HG03039 (cell line): Measurements from ENCODE around the gene IL15RA.
"Not testable (repeated sequence)": the region's sequence is repeated elsewhere in the genome, so short reads cannot be mapped to it uniquely, and the experiment has no call there.

Experiments used
- ATAC-seq: cut with Tn5 transposase; IDR thresholded peaks from one replicate; pipeline ENCODE4 v1.9.1; 2021; ENCODE audit warnings: mild to moderate bottlenecking, moderate library complexity; ENCODE audit not compliant: unreplicated experiment

The IL15RA gene

GRCh38 chr10:6006991-6007390 lies 29.6 kb upstream of the IL15RA start:
- no peak for ATAC-seq

GRCh38 chr10:6006546-6006945 lies 29.2 kb upstream of the IL15RA start:
- no peak for ATAC-seq

- no peak for ATAC-seq
Measured at GRCh38 chr10:6005856-6006395, 28.6 kb upstream of the IL15RA start.

DNA sequence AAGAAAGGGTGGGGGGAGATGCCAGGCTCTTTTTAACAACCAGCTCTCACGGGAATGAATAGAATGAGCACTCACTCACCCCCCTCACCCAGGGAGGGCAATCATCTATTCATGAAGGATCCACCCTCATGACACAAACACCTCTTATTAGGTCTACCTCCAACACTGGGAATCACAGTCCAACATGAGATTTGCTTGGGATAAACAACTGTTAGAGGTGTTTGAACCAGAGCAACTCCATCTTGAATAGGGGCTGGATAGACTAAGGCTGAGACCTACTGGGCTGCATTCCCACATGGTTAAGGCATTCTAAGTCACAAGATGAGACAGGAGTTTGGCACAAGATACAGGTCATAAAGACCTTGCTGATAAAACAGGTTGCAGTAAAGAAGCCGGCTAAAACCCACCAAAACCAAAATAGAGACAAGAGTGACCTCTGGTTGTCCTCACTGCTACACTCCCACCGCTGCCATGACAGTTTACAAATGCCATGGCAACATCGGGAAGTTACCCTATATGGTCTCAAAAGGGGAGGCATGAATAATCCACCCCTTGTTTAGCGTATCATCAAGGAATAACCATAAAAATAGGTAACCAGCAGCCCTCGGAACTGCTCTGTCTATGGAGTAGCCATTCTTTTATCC lies 27.9 kb upstream of the IL15RA start:
- not testable (repeated sequence) for ATAC-seq

- no peak for ATAC-seq
Measured at GRCh38 chr10:6002809-6003510, 25.6 kb upstream of the IL15RA start.

- ATAC-seq: no peak
Measured at GRCh38 chr10:5999440-6000165, 22.3 kb upstream of the IL15RA start.

DNA sequence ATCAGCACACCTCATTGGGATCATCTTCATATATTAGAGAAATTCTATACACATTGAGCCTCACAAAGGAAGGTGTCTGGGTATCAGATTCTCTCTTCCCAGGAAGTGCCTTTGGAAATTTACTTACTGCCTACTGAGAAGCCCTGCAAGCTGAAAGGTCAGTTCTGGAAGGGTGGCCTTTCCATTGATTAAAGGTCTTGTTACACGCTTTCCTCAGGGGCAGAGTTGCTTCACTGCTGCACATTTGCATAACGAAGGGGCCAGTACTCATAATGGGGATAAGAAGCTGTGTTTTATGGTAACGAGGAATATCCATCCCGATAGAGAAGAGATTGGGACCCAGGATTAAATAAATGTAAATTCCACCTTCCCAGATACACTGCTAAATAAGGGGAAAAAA lies 19.4 kb upstream of the IL15RA start:
- ATAC-seq: no peak

- ATAC-seq: no peak
Measured at GRCh38 chr10:5992398-5992797, 15.1 kb upstream of the IL15RA start.

- no peak for ATAC-seq
Measured at GRCh38 chr10:5991708-5992107, 14.4 kb upstream of the IL15RA start.

- ATAC-seq: no peak
Measured at GRCh38 chr10:5989756-5990155, 12.4 kb upstream of the IL15RA start.

GRCh38 chr10:5988336-5988920 lies 11.1 kb upstream of the IL15RA start:
- ATAC-seq: no peak

DNA sequence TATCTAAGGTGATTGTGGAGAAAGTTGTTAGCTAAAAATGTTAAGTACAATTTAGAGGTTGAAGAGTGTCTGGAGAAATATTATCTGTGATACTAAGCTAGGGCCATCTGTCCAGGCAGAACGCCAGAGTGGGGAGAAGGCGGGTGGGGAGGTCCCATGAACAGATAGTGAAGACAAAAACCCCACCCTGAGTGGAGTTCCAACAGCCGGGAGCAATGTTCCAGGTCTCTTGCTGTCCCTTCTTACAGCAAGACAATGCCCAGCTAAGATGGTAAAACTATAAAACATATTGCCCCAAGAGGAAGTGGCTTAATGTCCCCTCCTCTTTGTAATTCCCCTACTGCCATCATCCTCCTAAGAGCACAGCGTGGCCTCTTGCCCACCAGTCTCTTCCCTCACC lies 10.4 kb upstream of the IL15RA start:
- no peak for ATAC-seq

DNA sequence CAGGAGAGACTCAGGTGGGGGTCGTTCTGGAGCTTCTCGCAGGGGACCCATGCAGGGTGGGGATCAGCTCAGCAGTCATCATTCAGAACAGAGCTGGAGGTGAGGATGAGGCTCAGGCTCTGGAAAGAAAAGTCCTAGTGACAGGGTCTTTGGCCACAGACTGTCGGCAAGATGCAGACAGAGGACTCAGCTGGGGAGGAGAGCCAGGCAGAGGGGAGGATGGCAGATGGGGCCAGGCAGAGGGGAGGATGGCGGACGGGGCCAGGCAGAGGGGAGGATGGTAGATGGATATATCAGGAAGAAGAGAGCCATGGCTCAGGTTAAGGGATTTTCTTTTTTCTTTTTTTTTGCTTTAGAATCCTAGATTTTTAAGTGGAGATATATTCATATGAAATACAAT lies 7.7 kb upstream of the IL15RA start:
- ATAC-seq: no peak

DNA sequence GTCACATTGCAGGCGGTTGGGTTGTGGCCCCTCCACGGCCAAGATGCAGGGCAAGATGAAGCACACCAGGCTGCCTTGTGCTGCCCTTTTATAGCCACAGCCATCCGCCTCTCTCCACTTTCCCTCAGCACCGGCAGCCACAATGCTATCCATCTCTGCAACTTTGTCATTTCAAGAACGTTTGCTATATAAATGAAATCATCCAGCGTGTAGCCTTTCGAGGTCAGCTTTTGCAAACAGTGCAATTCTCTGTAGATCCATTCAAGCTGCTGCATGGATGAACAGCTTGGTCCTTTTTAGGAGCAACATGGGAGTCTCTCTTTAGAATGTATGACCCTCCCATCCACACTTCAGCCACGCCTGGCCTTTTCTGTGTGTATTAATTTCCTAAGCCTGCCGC lies 6.4 kb upstream of the IL15RA start:
- ATAC-seq: no peak

- ATAC-seq: no peak
Measured at GRCh38 chr10:5981529-5981928, 4.2 kb upstream of the IL15RA start.

DNA sequence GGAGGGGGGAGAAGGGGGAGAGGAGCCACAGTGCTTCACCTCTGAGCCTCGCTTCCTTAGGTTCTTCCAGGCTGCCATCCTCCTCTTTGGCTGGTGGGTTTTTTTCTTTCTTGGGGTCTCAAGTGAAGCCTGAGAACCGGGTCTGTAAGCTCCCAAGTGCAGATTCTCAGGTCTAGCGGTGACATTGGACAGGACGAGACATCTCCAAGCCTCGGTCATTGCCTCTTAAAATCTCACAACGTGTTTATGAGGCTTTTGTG lies 817 bp upstream of the IL15RA start:
- no peak for ATAC-seq

DNA sequence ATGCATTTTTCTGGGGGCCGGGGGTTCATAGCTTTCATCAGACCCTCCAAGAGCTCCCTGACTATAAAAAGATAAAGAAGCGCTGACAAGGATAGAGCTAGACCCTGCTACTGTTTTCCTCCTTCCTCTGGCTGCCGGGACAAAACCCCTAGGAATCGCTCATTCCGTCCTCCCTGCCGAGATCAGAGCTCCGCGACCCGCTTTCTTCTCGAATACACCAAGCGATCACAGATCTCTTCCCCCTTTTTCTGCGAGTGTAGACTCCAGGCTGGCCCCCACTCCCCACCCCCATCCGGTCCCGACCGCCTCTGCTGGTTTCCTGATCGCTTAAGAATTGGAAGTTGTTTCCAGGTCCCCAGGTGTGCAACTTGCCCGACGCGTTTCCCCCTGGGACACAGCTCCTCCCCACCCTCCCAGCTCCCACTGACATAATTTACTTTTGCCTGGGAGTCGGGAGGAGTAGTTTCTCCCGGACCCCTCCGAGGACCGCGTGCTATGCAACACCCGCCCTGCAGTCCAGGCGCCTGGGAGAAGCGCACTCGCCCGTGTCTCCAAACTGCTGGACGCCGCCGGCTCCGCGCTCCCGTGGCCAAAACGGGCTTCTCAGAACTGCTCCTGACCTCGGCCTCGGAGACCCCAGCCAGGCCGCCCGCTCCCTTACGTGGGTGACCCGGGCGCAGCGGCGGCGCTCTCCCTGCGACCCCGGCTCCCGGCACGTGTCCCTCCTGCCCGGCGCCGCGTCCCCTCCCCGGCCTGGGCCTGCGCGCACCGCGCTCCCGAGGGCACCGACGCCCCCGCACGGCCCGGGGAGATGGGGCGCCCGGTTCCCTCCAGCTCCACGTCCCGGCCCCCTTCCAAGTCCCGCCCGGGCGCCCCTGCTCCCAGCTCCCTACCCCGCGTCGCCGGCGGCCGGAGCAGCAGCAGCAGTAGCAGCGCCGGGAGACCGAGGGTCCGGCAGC lies 552 bp downstream of the IL15RA start:
- ATAC-seq: peak; percentile 15

DNA sequence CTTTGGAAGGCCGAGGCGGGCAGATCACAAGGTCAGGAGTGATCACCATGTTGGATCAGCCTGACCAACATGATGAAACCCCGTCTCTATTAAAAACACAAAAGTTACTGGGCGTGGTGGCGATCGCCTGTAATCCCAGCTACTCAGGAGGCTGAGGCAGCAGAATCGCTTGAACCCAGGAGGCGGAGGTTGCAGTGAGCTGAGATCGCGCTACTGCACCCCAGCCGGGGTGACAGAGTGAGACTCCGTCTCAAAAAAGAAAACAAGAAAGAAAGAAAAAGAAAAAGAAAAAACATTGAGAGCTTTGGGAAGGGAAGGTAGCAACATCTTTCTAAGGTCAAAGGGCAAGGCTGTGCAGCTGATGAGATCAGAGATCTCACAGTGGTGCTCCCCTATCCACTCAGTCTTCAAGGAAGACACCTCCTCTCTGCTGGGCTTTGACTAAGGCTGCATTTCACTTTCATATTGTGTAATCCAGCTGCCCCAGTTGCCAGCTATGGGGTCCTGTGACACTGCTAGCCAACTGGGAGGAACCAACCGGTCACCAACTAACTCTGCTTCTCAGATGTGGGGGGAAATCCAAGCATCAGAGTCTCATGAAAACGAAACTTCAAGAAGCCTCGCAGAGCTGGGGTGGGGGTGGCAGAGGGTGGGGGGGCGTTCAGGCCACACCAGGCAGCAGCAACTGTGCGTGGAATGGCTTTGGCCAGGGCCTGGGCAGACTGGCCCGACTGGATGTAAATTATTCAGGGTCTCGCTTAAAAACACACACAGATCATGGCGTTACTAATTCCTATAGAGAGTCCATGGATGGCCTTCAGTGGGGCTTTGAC lies 1.5 kb downstream of the IL15RA start:
- ATAC-seq: peak; percentile 52

DNA sequence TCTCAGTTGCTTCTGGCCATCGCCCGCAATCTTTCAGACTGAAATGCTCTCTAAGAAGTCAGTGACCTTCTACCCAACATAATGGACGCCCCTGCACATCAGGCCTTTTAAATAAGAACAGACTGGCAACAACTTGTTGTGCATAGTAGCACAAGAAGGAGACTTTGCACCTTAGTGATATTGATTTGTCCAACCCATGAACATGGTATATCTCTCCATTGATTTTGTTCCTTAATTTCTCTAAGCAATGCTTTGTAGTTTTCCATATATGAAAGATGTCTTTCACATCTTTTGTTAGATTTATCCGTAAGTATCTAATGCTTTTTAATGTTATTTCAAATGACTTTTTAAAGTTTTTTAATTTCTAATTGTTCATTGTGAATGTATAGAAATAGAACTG lies 4.3 kb downstream of the IL15RA start:
- ATAC-seq: no peak

DNA sequence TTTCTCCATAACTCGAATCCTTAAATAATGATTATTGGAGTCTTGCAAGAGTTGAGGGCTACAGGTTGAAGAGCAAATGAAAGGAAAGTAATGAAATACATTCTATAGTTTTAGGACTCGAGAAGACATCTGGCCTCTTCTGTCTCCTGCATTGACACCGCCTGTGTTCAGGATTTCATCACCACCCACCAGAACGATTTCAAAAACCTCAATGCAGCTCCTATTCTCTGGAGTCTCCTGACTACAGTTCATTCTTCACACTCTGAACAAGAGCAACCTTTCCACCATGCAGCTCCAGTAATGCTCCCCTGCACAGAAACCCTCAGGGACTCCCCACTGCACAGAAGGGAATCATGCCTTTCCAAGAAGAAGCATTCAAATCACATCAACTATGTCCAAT lies 5.5 kb downstream of the IL15RA start:
- no peak for ATAC-seq
